HepG2 (cell line): ENCODE results near the gene BFAR. TPM values are rescaled to one million over a fixed set of nuclear protein-coding genes. Genes with fewer than 3 reads are reported as not detected.
A peak's percentile ranks its signal among the peaks of the same experiment; 100 is the strongest.

Source experiments
- ELK4 ChIP-seq: sonication (generic); formaldehyde crosslinking; IDR thresholded peaks from 2 replicates; pipeline ENCODE4 v1.9.0; 2021; ENCODE audit warnings: missing genetic modification reagents, borderline replicate concordance
- MXD1 ChIP-seq: sonication (generic); formaldehyde crosslinking; IDR thresholded peaks from 2 replicates; pipeline ENCODE4 v1.4.0; 2020; ENCODE audit warnings: mild to moderate bottlenecking, missing genetic modification reagents
- MXD3 ChIP-seq: IDR thresholded peaks from 2 replicates; pipeline ENCODE4 v1.6.1; 2016; ENCODE audit warnings: mild to moderate bottlenecking, missing biosample characterization, missing genetic modification reagents
- NBN ChIP-seq: fragments of 450-650 bp; conservative IDR thresholded peaks from 2 replicates; pipeline ENCODE4 v1.6.1; 2017
- POLR2A ChIP-seq, 2 experiments: IDR thresholded peaks; 2 replicates each; pipeline ENCODE4 v1.6.1; 2011; ENCODE audit warnings: low read depth in 2 of 2, low read length in 2 of 2, mild to moderate bottlenecking in 1 of 2, moderate library complexity in 1 of 2; ENCODE audit not compliant: insufficient read depth in 1 of 2
- SKIL ChIP-seq: sonication (generic); formaldehyde crosslinking; IDR thresholded peaks from 2 replicates; pipeline ENCODE4 v1.8.0; 2022; ENCODE audit warnings: missing genetic modification reagents, mild to moderate bottlenecking, moderate library complexity, borderline replicate concordance
- SNAPC4 ChIP-seq: sonication (generic); formaldehyde crosslinking; IDR thresholded peaks from 2 replicates; pipeline ENCODE4 v1.4.0; 2020; ENCODE audit warnings: mild to moderate bottlenecking, missing genetic modification reagents
- THAP11 ChIP-seq: IDR thresholded peaks from 2 replicates; pipeline ENCODE4 v1.6.1; 2016; ENCODE audit warnings: missing biosample characterization, missing genetic modification reagents
- ZBTB44 ChIP-seq: sonication (generic); formaldehyde crosslinking; IDR thresholded peaks from 2 replicates; pipeline ENCODE4 v1.4.0; 2020; ENCODE audit warnings: missing genetic modification reagents
- ZMYM2 ChIP-seq: sonication (generic); formaldehyde crosslinking; IDR thresholded peaks from 2 replicates; pipeline ENCODE4 v1.8.0; 2022; ENCODE audit warnings: mild to moderate bottlenecking, missing genetic modification reagents
- ZNF24 ChIP-seq: fragments of 450-650 bp; IDR thresholded peaks from 2 replicates; pipeline ENCODE4 v1.6.1; 2017; ENCODE audit warnings: antibody characterized with exemption, mild to moderate bottlenecking
- ZNF350 ChIP-seq: sonication (generic); formaldehyde crosslinking; IDR thresholded peaks from 2 replicates; pipeline ENCODE4 v1.4.0; 2020; ENCODE audit warnings: mild to moderate bottlenecking, low read depth, missing genetic modification reagents, borderline replicate concordance
- ZNF414 ChIP-seq: sonication (generic); formaldehyde crosslinking; IDR thresholded peaks from 2 replicates; pipeline ENCODE4 v1.5.0; 2020; ENCODE audit warnings: missing genetic modification reagents
- ZNF790 ChIP-seq: sonication (generic); formaldehyde crosslinking; IDR thresholded peaks from 2 replicates; pipeline ENCODE4 v1.8.0; 2022; ENCODE audit warnings: missing genetic modification reagents, mild to moderate bottlenecking, borderline replicate concordance
- ZNF83 ChIP-seq: sonication (generic); formaldehyde crosslinking; IDR thresholded peaks from 2 replicates; pipeline ENCODE4 v1.4.0; 2020; ENCODE audit warnings: missing genetic modification reagents, mild to moderate bottlenecking, borderline replicate concordance
- ZSCAN30 ChIP-seq: sonication (generic); formaldehyde crosslinking; IDR thresholded peaks from 2 replicates; pipeline ENCODE4 v1.5.0; 2020; ENCODE audit warnings: mild to moderate bottlenecking, missing genetic modification reagents
- polyA plus RNA-seq, 8 experiments: library from polyadenylated mRNA; depleted of rRNA in 3 of 8; stranded (reverse) in 7 of 8; unstranded in 1 of 8; fragments of >200 nt; fragmentation: Illumina TruSeq in 4 of 8; extraction: Trizol in 4 of 8; gene quantifications; 2 replicates each; pipeline versions ENCODE4 v1.2.1 to v1.2.3, GENCODE V29; 2011 to 2016; ENCODE audit warnings: low read depth in 4 of 8, missing spikeins in 1 of 8, mixed read lengths in 1 of 8; ENCODE audit not compliant: insufficient read depth in 1 of 8
- total RNA-seq, 5 experiments: library from RNA; depleted of rRNA; stranded (reverse); fragments of >200 nt; fragmentation: Illumina TruSeq; extraction: Trizol; gene quantifications; 2 replicates each; pipeline ENCODE4 v1.2.3, GENCODE V29; 2016; ENCODE audit warnings: low read depth in 1 of 5

The BFAR gene
- total and polyA plus RNA-seq, 2 of the 13 experiments (the other 11 are each of a cell fraction or from before 2014, with no cell fraction given) = 96.9 to 120 TPM

- TF ChIP-seq SNAPC4 (CRISPR knock-in tag) = no peak
- TF ChIP-seq NBN = no peak
- no peak; the same call in 1 of the 2 replicates for TF ChIP-seq ZNF790 (CRISPR knock-in tag)
- peak; percentile 79 for TF ChIP-seq MXD1 (CRISPR knock-in tag)
- no peak for TF ChIP-seq ZMYM2 (CRISPR knock-in tag)
- TF ChIP-seq ZSCAN30 (CRISPR knock-in tag) = 0 out of 2 replicates have a peak, but pooled peaks have one; percentile 11
- TF ChIP-seq ZNF350 (CRISPR knock-in tag) = peak; percentile 93
- TF ChIP-seq POLR2A (IDR thresholded peaks at IDR 0.05; ENCODE audit: insufficient read depth in 1 of 2, low read depth in 2 of 2, low read length in 2 of 2) = peak; percentile 48 to 99; a peak in 3 of 4 replicates
- TF ChIP-seq ZNF414 (CRISPR knock-in tag) = no peak; the same call in none of the 2 replicates
- TF ChIP-seq THAP11 (CRISPR knock-in tag) = peak; percentile 95
- peak; percentile 7; the same call in 1 of the 2 replicates for TF ChIP-seq ELK4 (CRISPR knock-in tag)
- peak; percentile 68 for TF ChIP-seq MXD3 (CRISPR knock-in tag)
- TF ChIP-seq ZNF83 (CRISPR knock-in tag) = no peak; the same call in 1 of the 2 replicates
- TF ChIP-seq SKIL = no peak
- TF ChIP-seq ZNF24 = no peak; the same call in 1 of the 2 replicates
- peak; percentile 33 for TF ChIP-seq ZBTB44
Measured at GRCh38 chr16:14632693-14633569, at the start of gene BFAR (continued).
